ENCODE data around the gene DHRS13.

DNA sequence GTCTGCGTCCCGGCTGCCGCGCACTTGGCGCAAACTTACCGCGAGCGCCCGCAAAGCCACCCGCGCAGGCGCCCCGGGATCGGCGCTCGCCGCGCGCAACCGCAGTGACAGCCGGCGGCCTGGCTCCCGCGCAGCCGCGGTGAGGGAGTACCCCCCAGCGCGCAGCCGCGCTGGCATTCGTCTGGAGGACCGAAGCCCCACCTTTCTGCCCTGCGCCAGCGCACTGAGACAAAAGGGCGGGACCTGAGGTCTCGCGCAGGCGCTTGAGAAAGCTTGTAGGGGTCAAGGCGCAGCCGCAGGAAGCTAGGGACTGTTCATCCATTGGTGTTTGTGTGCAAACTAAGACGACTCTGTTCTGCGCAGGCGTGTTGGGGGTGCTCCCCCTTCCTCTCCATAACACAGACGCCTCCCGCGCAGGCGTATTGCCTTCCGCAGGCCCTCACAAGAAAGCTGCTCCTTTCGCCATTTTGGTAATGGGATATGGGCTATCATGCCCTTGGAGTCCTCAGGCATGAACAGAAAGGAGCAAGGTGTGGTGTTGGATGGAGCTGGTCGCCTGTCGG, 48.6 kb upstream of the DHRS13 start, which contains the start of gene PHF12:
- no peak for TF ChIP-seq FOXJ3 (CRISPR knock-in tag; IDR thresholded peaks at IDR 0.05; ENCODE audit: borderline replicate concordance)
- TF ChIP-seq CTCF (IDR thresholded peaks at IDR 0.05) = no peak
- TF ChIP-seq SMAD4 (CRISPR knock-in tag; IDR thresholded peaks at IDR 0.05) = no peak
- TF ChIP-seq TP53 (CRISPR knock-in tag; IDR thresholded peaks at IDR 0.05) = no peak
- no peak for TF ChIP-seq GABPB1 (CRISPR knock-in tag; IDR thresholded peaks at IDR 0.05)
- TF ChIP-seq USF2 (CRISPR knock-in tag; IDR thresholded peaks at IDR 0.05) = no peak
- no peak for TF ChIP-seq NFYB (CRISPR knock-in tag; conservative IDR thresholded peaks at IDR 0.05; ENCODE audit: low read depth)
- TF ChIP-seq, protein P1, sequence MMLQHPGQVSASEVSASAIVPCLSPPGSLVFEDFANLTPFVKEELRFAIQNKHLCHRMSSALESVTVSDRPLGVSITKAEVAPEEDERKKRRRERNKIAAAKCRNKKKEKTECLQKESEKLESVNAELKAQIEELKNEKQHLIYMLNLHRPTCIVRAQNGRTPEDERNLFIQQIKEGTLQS (CRISPR knock-in tag; conservative IDR thresholded peaks at IDR 0.05) = no peak
